Activated naive CD8-positive, alpha-beta T cell treated with anti-CD3 and anti-CD28 coated beads, Interleukin-2, amount 50 U/mL, for 24 hours (primary cell): ENCODE measurements around the gene CKLF.
"Not testable (repeated sequence)": the region's sequence is repeated elsewhere in the genome, so short reads cannot be mapped to it uniquely, and the experiment has no call there.

Experiments
- ATAC-seq: fragments of 150-1000 bp; cut with Tn5 transposase; one replicate; pipeline ENCODE4 v1.10.0; 2021
- DNase-seq: peaks from one replicate; pipeline ENCODE4 v3.0.0; 2021
- H3K27ac Mint-ChIP-seq: one replicate; pipeline ENCODE4 v1.8.0; 2021; ENCODE audit warnings: mild to moderate bottlenecking, mixed read lengths
- H3K27me3 Mint-ChIP-seq: one replicate; pipeline ENCODE4 v1.8.0; 2021; ENCODE audit warnings: mixed read lengths
- H3K36me3 Mint-ChIP-seq: one replicate; pipeline ENCODE4 v1.8.0; 2021; ENCODE audit warnings: low read depth, mixed read lengths
- H3K4me1 Mint-ChIP-seq: one replicate; pipeline ENCODE4 v1.8.0; 2021; ENCODE audit warnings: mixed read lengths
- H3K4me3 Mint-ChIP-seq: one replicate; pipeline ENCODE4 v1.8.0; 2021; ENCODE audit warnings: mild to moderate bottlenecking, moderate library complexity, mixed read lengths
- H3K9me3 Mint-ChIP-seq: one replicate; pipeline ENCODE4 v1.8.0; 2021; ENCODE audit warnings: mixed read lengths

The CKLF gene

DNA sequence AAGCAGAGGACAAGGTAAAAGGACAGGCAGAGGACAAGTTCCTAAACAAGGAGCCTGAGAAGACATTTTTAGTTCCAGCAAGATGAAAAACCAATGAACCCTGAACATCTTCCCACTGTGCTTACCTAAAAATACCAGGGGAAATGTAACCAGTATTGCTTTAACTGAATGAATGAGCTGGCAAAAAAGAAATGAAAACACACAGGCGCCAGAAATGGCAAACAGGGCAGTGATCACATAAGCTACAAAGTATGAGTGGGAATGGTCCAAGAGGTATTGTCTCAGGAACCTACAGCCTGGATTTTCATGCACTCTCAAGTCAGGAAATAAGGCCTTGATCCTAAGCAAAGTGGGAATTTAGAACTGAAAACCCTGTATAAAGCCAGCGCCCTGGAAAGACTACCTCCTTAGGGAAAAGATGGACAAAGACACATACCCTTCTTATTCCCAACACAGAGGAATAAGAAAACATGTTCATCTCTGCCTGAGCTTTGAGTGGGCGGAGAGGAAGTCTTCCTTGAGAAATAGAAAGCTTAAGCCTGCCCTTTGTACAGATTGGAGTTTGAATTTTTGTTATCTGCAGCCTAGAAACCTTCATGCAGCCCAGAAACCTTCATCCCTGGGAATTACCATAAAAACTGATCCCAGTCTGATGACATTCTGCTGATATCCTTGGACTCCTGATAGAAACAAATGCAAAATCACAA lies 29.0 kb downstream of the CKLF start:
- DNase-seq = no peak
- no peak for ATAC-seq
- Mint-ChIP-seq H3K36me3 (no peaks in the 10 kb centered on the region), H3K4me1 (peaks cover 17% of the 10 kb centered on the region), H3K9me3 (no peaks in the 10 kb centered on the region), H3K27me3 (peaks cover 42% of the 10 kb centered on the region), H3K27ac (no peak overlapping the region), H3K4me3 (no peak overlapping the region)

- no peaks in the 10 kb centered on the region for H3K9me3 Mint-ChIP-seq
- no peak overlapping the region for H3K4me3 Mint-ChIP-seq
- peaks cover 31% of the 10 kb centered on the region for H3K4me1 Mint-ChIP-seq
- no peaks in the 10 kb centered on the region for H3K36me3 Mint-ChIP-seq
- DNase-seq (no peak), ATAC-seq (no peak)
- H3K27me3 Mint-ChIP-seq = peaks cover 8% of the 10 kb centered on the region
- H3K27ac Mint-ChIP-seq = no peak overlapping the region
These were observed 33.3 kb downstream of the CKLF start for GRCh38 chr16:66585481-66586239.

DNA sequence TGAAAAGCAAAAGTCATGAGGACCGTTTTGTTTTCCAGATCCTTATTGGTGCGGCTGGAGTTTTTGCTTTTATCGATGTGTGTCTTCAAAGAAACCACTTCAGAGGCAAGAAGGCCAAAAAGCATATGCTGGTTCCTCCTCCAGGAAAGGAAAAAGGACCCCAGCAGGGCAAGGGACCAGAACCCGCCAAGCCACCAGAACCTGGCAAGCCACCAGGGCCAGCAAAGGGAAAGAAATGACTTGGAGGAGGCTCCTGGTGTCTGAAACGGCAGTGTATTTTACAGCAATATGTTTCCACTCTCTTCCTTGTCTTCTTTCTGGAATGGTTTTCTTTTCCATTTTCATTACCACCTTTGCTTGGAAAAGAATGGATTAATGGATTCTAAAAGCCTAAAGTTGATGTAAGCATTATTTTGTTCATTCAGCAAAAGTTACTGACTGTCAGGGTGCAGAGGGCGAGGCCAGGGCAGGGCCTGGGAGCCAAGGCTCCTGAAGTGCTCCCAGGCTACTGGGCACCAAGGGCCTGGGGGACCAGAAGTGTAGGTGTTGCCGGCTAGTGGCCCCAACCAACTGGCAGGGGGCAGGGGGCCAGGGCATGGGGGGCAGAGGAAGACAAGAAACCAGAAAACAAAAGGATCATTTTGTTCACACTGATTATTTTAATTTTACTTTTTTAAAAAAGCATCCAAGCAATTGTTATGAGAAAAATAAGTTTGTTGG lies 35.7 kb downstream of the CKLF start:
- DNase-seq (no peak), ATAC-seq (no peak)
- Mint-ChIP-seq H3K4me3 (peak overlapping the region; percentile 37), H3K27ac (no peak overlapping the region), H3K4me1 (peaks cover 29% of the 10 kb centered on the region), H3K9me3 (no peaks in the 10 kb centered on the region), H3K36me3 (no peaks in the 10 kb centered on the region), H3K27me3 (peaks cover 5% of the 10 kb centered on the region)

- no peak overlapping the region for H3K27ac Mint-ChIP-seq
- no peaks in the 10 kb centered on the region for H3K36me3 Mint-ChIP-seq
- peak; percentile 62 for DNase-seq
- H3K4me3 Mint-ChIP-seq = peak overlapping the region; percentile 76
- ATAC-seq = peak; percentile 94
- H3K27me3 Mint-ChIP-seq = peaks cover 5% of the 10 kb centered on the region
- H3K4me1 Mint-ChIP-seq = peaks cover 29% of the 10 kb centered on the region
- no peaks in the 10 kb centered on the region for H3K9me3 Mint-ChIP-seq
These were observed 36.8 kb downstream of the CKLF start for GRCh38 chr16:66588981-66589713.

DNA sequence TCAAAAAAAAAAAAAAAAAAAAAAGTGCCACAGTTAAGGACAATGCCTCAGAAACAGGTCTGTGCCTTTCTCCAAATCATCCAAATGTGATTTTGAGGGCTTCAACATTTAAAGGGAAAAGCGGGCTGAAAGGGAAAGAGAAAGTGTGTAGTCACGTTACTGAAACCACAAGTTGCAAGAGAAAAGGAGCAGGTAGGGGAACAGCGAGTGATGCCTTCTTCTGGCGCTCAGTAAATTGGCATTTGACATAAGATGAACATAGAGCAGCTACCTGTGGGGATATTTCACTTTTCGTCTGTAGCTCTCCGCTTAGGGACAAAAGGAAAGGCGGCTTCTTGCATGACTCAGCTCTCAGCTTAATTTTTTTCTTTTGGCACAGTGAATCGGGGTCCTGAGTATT lies 37.9 kb downstream of the CKLF start:
- Mint-ChIP-seq H3K4me1 (peaks cover 29% of the 10 kb centered on the region), H3K36me3 (no peaks in the 10 kb centered on the region), H3K4me3 (peak overlapping the region; percentile 76), H3K27me3 (peaks cover 5% of the 10 kb centered on the region), H3K9me3 (no peaks in the 10 kb centered on the region), H3K27ac (peak overlapping the region; percentile 50)
- ATAC-seq (peak; percentile 25), DNase-seq (no peak)

GRCh38 chr16:66591018-66591417 lies 38.6 kb downstream of the CKLF start:
- H3K27me3 Mint-ChIP-seq = peaks cover 1% of the 10 kb centered on the region
- no peaks in the 10 kb centered on the region for H3K9me3 Mint-ChIP-seq
- no peak overlapping the region for H3K4me3 Mint-ChIP-seq
- ATAC-seq = no peak
- H3K27ac Mint-ChIP-seq = no peak overlapping the region
- no peaks in the 10 kb centered on the region for H3K36me3 Mint-ChIP-seq
- no peak for DNase-seq
- H3K4me1 Mint-ChIP-seq = peaks cover 29% of the 10 kb centered on the region

GRCh38 chr16:66592241-66592640 lies 39.9 kb downstream of the CKLF start:
- H3K27me3 Mint-ChIP-seq = peaks cover 1% of the 10 kb centered on the region
- no peak overlapping the region for H3K27ac Mint-ChIP-seq
- no peak for ATAC-seq
- no peaks in the 10 kb centered on the region for H3K9me3 Mint-ChIP-seq
- DNase-seq = no peak
- H3K36me3 Mint-ChIP-seq = no peaks in the 10 kb centered on the region
- no peak overlapping the region for H3K4me3 Mint-ChIP-seq
- H3K4me1 Mint-ChIP-seq = peaks cover 32% of the 10 kb centered on the region

GRCh38 chr16:66592814-66593213 lies 40.4 kb downstream of the CKLF start:
- ATAC-seq = no peak
- Mint-ChIP-seq H3K27me3 (peaks cover 1% of the 10 kb centered on the region), H3K36me3 (no peaks in the 10 kb centered on the region), H3K27ac (no peak overlapping the region), H3K9me3 (no peaks in the 10 kb centered on the region), H3K4me3 (no peak overlapping the region), H3K4me1 (peaks cover 30% of the 10 kb centered on the region)
- DNase-seq = no peak

DNA sequence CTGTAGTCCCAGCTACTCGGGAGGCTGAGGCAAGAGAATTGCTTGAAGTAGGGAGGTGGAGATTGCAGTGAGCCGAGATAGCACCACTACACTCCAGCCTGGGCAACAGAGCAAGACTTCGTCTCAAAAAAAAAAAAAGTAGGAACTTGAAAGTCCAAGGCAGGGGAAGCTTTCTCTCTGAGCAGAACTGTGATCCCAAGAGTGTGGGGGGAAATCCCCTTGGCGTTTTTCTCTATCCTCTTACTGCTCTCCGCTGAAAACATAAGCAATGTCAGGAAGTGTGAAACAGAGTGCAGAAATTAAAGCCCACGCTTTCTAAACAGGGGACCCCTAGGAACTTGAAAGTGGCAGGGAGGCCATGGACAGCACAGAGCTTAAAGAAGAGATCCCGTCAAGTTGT lies 42.4 kb downstream of the CKLF start:
- H3K4me3 Mint-ChIP-seq = no peak overlapping the region
- H3K27me3 Mint-ChIP-seq = peaks cover 1% of the 10 kb centered on the region
- H3K9me3 Mint-ChIP-seq = no peaks in the 10 kb centered on the region
- no peaks in the 10 kb centered on the region for H3K36me3 Mint-ChIP-seq
- peaks cover 29% of the 10 kb centered on the region for H3K4me1 Mint-ChIP-seq
- ATAC-seq = no peak
- no peak for DNase-seq
- no peak overlapping the region for H3K27ac Mint-ChIP-seq

- H3K4me1 Mint-ChIP-seq = peaks cover 21% of the 10 kb centered on the region
- not testable (repeated sequence) for DNase-seq, H3K27ac Mint-ChIP-seq, ATAC-seq, H3K36me3 Mint-ChIP-seq, H3K27me3 Mint-ChIP-seq, H3K4me3 Mint-ChIP-seq, H3K9me3 Mint-ChIP-seq
These were observed 44.2 kb downstream of the CKLF start for GRCh38 chr16:66596559-66596958.

DNA sequence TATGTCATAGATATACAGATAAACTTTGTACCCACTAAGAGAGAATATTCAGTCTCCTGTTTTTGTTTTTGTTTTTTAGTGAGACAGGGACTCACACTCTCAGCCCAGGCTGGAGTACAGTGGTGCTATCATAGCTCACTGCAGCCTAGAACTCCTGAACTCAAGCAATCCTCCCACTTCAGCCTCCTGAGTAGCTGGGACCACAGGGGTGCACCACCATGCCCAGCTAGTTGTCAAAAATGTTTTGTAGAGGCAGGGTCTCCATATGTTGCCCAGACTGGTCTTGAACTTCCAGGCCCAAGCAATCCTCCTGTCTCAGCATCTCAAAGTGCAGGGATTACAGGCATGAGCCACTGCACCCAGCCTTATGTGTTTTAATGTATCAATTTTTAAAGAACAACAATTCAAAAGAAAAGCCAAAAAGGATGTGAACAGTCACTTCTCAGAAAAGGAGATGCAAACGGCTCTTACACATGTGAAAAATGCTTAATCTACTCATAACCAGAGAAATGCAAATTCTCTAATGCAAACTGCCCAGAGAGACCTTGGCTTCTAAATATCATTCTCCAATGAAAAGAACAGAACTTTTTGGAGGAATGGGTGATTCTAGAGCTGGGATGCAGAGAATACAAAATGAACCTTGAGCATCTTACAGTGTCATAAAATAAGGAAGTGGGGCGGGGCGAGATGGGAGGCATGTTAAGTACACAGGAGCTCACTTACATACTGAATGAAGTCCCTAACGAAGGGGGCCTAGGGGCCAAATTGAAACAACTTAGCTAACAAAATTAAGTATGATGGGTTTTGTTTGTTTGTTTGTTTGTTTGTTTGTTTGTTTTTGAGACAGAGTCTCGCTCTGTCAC lies 44.8 kb downstream of the CKLF start:
- Mint-ChIP-seq H3K36me3 (no peaks in the 10 kb centered on the region), H3K27me3 (no peaks in the 10 kb centered on the region), H3K4me3 (peak overlapping the region; percentile 1), H3K9me3 (peaks cover 8% of the 10 kb centered on the region), H3K4me1 (peaks cover 21% of the 10 kb centered on the region), H3K27ac (no peak overlapping the region)
- DNase-seq (no peak), ATAC-seq (no peak)

GRCh38 chr16:66598111-66598510 lies 45.7 kb downstream of the CKLF start:
- Mint-ChIP-seq H3K4me3 (no peak overlapping the region), H3K27me3 (no peaks in the 10 kb centered on the region), H3K9me3 (peaks cover 8% of the 10 kb centered on the region), H3K36me3 (no peaks in the 10 kb centered on the region), H3K27ac (no peak overlapping the region), H3K4me1 (peaks cover 24% of the 10 kb centered on the region)
- DNase-seq (no peak), ATAC-seq (peak; percentile 69)

DNA sequence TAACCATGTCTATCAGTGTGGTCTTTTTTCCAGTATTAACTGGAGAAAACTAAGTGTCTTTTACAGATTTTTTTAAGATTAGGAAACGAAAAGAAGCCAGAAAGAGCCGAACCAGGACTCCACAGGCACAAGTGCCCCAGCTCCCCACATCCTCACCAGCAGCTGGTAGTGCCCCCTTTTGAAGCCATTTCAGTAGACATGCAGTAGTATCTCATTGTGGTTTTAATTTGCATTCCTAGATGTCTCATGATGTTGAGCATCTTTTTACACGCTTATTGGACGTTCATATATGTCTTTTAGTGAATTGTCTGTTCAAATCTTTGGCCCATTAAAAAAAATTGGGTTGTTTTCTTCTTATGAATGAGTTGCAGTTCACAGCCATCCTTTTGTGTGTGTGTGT lies 47.4 kb downstream of the CKLF start:
- no peaks in the 10 kb centered on the region for H3K27me3 Mint-ChIP-seq
- H3K36me3 Mint-ChIP-seq = no peaks in the 10 kb centered on the region
- peaks cover 34% of the 10 kb centered on the region for H3K4me1 Mint-ChIP-seq
- H3K4me3 Mint-ChIP-seq = no peak overlapping the region
- H3K27ac Mint-ChIP-seq = no peak overlapping the region
- ATAC-seq (no peak), DNase-seq (no peak)
- peaks cover 8% of the 10 kb centered on the region for H3K9me3 Mint-ChIP-seq

GRCh38 chr16:66600477-66600876 lies 48.1 kb downstream of the CKLF start:
- H3K36me3 Mint-ChIP-seq = no peaks in the 10 kb centered on the region
- ATAC-seq (no peak), DNase-seq (no peak)
- H3K27ac Mint-ChIP-seq = no peak overlapping the region
- H3K27me3 Mint-ChIP-seq = no peaks in the 10 kb centered on the region
- peaks cover 8% of the 10 kb centered on the region for H3K9me3 Mint-ChIP-seq
- peaks cover 34% of the 10 kb centered on the region for H3K4me1 Mint-ChIP-seq
- H3K4me3 Mint-ChIP-seq = no peak overlapping the region
